Caco-2 (cell line): ENCODE data around the gene RPS25. TPM values are rescaled to one million over a fixed set of nuclear protein-coding genes. Genes with fewer than 3 reads are reported as not detected.
A peak's percentile ranks its signal among the peaks of the same experiment; 100 is the strongest.

ENCODE experiments used
- BruUV-seq: library from RNA; stranded (reverse); fragments of 400-500 nt; replicated peaks from 2 replicates; lab custom pipeline; 2021; lab: Mats Ljungman, UMichigan
- CTCF ChIA-PET: fragments of 300-600 bp; sonication (Branson Sonifier 250); formaldehyde crosslinking; loops from one replicate; lab custom pipeline; 2022; ENCODE audit warnings: antibody characterized with exemption; lab: Charles Lee
- POLR2A ChIA-PET: fragments of 300-600 bp; sonication (Branson Sonifier 250); formaldehyde crosslinking; loops from one replicate; lab custom pipeline; 2022; ENCODE audit warnings: antibody characterized with exemption; lab: Charles Lee
- DNase-seq, 2 experiments: peaks; one replicate each; pipeline versions ENCODE4 v3.0.0 to v3.0.0-alpha.2; 2020 to 2022
- H3K27me3 ChIP-seq: replicated peaks from 2 replicates; pipeline ENCODE4 v1.6.0; 2011; ENCODE audit warnings: low read length; ENCODE audit not compliant: control insufficient read depth, insufficient read depth
- H3K36me3 ChIP-seq: 2 replicates; pipeline ENCODE4 v1.5.1; 2011; ENCODE audit warnings: low read length; ENCODE audit not compliant: control insufficient read depth, insufficient read depth
- H3K4me1 ChIP-seq: fragments of 250-450 bp; sonication (Bioruptor Pico); 2 replicates; pipeline ENCODE4 v1.5.1; 2020; ENCODE audit warnings: mild to moderate bottlenecking
- H3K4me3 ChIP-seq: 2 replicates; pipeline ENCODE4 v1.5.1; 2011; ENCODE audit warnings: low read depth, mild to moderate bottlenecking, control low read depth, low read length
- H3K9me3 ChIP-seq: fragments of 250-450 bp; sonication (Bioruptor Pico); 2 replicates; pipeline ENCODE4 v1.5.1; 2020; ENCODE audit warnings: mild to moderate bottlenecking, moderate library complexity
- H3K27ac Mint-ChIP-seq: one replicate; pipeline ENCODE4 v1.8.0; 2022; ENCODE audit warnings: mixed read lengths; ENCODE audit not compliant: unreplicated experiment
- H3K27me3 Mint-ChIP-seq: one replicate; pipeline ENCODE4 v1.8.0; 2022; ENCODE audit warnings: mixed read lengths; ENCODE audit not compliant: insufficient read depth, unreplicated experiment
- H3K36me3 Mint-ChIP-seq: one replicate; pipeline ENCODE4 v1.8.0; 2022; ENCODE audit warnings: mild to moderate bottlenecking, mixed read lengths; ENCODE audit not compliant: insufficient read depth, unreplicated experiment
- H3K4me1 Mint-ChIP-seq: one replicate; pipeline ENCODE4 v1.8.0; 2022; ENCODE audit warnings: low read depth, mixed read lengths; ENCODE audit not compliant: unreplicated experiment
- H3K4me3 Mint-ChIP-seq: one replicate; pipeline ENCODE4 v1.8.0; 2022; ENCODE audit warnings: mild to moderate bottlenecking, moderate library complexity, mixed read lengths; ENCODE audit not compliant: unreplicated experiment
- H3K9me3 Mint-ChIP-seq: one replicate; pipeline ENCODE4 v1.8.0; 2022; ENCODE audit warnings: mixed read lengths; ENCODE audit not compliant: unreplicated experiment
- intact Hi-C: fragments of 100-400 bp; cut with micrococcal nuclease; formaldehyde crosslinking; loops from one replicate; pipeline ENCODE4 v1.10.0; 2022; ENCODE audit not compliant: unreplicated experiment
- total RNA-seq: library from RNA; stranded (reverse); gene quantifications from 2 replicates; pipeline ENCODE4 v1.2.3, GENCODE V29; 2022
- TF ChIP-seq, protein P1 (sequence below), 2 experiments: fragments of 200-600 bp in 1 of 2; IDR thresholded peaks; 1 replicate in 1 of 2; 2 replicates in 1 of 2; pipeline versions ENCODE4 v1.5.1 to v1.8.0; 2011 to 2022; ENCODE audit warnings: antibody characterized with exemption in 1 of 2, control low read depth in 1 of 2, inconsistent platforms in 1 of 2, low read depth in 1 of 2, low read length in 1 of 2, mild to moderate bottlenecking in 1 of 2, moderate library complexity in 1 of 2; ENCODE audit not compliant: insufficient read depth in 1 of 2, severe bottlenecking in 1 of 2, unreplicated experiment in 1 of 2

Gene RPS25
- total RNA-seq, 1 experiment from 2014 or later: 1,811 TPM

DNA sequence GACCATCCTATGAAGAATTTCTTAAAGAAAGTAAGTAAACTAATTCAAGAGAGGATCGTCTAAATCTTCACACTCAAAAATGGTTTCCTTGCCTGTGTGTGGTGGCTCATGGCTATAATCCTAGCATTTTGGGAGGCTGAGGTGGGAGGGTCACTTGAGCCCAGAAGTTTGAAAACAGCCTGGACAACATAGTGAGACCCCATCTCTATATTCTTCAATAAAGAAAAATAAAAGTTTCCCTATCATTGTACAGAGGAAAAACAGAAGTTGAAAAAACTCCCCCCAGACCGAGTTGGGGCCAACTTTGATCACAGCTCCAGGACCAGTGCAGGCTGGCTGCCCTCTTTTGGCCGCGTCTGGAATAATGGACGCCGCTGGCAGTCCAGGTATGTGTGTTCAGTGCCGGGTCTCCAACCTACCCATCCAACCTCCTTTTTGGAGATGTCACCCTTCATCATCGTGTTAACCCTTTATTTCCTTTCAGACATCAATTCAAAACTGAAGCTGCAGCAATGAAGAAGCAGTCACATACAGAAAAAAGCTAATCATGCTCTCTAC lies 3.0 kb downstream of the RPS25 start:
- no peaks in the 10 kb centered on the region for H3K9me3 Mint-ChIP-seq
- ChIA-PET CTCF (interaction anchor here (0.6 to 2.2 kb wide), 2 partner anchors 15 to 175 kb away, joined by 3 to 5 read pairs; no protein-coding TSS in a partner anchor), POLR2A (interaction anchor here (0.6 to 1.8 kb wide), 8 partner anchors 14 to 87 kb away, joined by 3 to 11 read pairs (median 4); partner anchors contain the start of genes CENATAC, DPAGT1 and HMBS)
- Histone ChIP-seq H3K4me3 (no peak overlapping the region), H3K27me3 (no peaks in the 10 kb centered on the region), H3K36me3 (peaks cover 13% of the 10 kb centered on the region), H3K9me3 (no peaks in the 10 kb centered on the region), H3K4me1 (peaks cover 24% of the 10 kb centered on the region)
- H3K27me3 Mint-ChIP-seq: no peaks in the 10 kb centered on the region
- TF ChIP-seq, protein P1, sequence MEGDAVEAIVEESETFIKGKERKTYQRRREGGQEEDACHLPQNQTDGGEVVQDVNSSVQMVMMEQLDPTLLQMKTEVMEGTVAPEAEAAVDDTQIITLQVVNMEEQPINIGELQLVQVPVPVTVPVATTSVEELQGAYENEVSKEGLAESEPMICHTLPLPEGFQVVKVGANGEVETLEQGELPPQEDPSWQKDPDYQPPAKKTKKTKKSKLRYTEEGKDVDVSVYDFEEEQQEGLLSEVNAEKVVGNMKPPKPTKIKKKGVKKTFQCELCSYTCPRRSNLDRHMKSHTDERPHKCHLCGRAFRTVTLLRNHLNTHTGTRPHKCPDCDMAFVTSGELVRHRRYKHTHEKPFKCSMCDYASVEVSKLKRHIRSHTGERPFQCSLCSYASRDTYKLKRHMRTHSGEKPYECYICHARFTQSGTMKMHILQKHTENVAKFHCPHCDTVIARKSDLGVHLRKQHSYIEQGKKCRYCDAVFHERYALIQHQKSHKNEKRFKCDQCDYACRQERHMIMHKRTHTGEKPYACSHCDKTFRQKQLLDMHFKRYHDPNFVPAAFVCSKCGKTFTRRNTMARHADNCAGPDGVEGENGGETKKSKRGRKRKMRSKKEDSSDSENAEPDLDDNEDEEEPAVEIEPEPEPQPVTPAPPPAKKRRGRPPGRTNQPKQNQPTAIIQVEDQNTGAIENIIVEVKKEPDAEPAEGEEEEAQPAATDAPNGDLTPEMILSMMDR (IDR thresholded peaks at IDR 0.05; ENCODE audit: insufficient read depth in 1 of 2, low read depth in 1 of 2, low read length in 1 of 2, severe bottlenecking in 1 of 2, unreplicated experiment in 1 of 2): peak; percentile 47 to 55
- no TSS peak for BruUV-seq
- H3K4me1 Mint-ChIP-seq: peaks cover 10% of the 10 kb centered on the region
- peaks cover 95% of the 10 kb centered on the region for H3K36me3 Mint-ChIP-seq
- peak in 1 of 2 experiments; percentile 75 for DNase-seq
- H3K27ac Mint-ChIP-seq: peak overlapping the region; percentile 67
- H3K4me3 Mint-ChIP-seq: peak overlapping the region; percentile 36
- intact Hi-C loops: no loop called here

GRCh38 chr11:119014209-119014924 lies 3.8 kb downstream of the RPS25 start:
- Histone ChIP-seq H3K36me3 (peaks cover 12% of the 10 kb centered on the region), H3K4me1 (peaks cover 18% of the 10 kb centered on the region), H3K4me3 (no peak overlapping the region), H3K9me3 (no peaks in the 10 kb centered on the region), H3K27me3 (no peaks in the 10 kb centered on the region)
- intact Hi-C loops: no loop called here
- TF ChIP-seq, protein P1 (IDR thresholded peaks at IDR 0.05; ENCODE audit: insufficient read depth in 1 of 2, low read depth in 1 of 2, low read length in 1 of 2, severe bottlenecking in 1 of 2, unreplicated experiment in 1 of 2): no peak
- Mint-ChIP-seq H3K36me3 (peaks cover 95% of the 10 kb centered on the region), H3K27me3 (no peaks in the 10 kb centered on the region), H3K27ac (no peak overlapping the region), H3K9me3 (no peaks in the 10 kb centered on the region), H3K4me1 (peaks cover 6% of the 10 kb centered on the region), H3K4me3 (no peak overlapping the region)
- DNase-seq: no peak
- ChIA-PET POLR2A (interaction anchor here (0.6 to 1.8 kb wide), 7 partner anchors 15 to 171 kb away, joined by 3 to 11 read pairs (median 5); partner anchors contain the start of genes CENATAC, HMBS and NHERF4), CTCF (interaction anchor here (0.6 to 2.2 kb wide), 3 partner anchors 15 to 176 kb away, joined by 3 to 5 read pairs (median 3); no protein-coding TSS in a partner anchor)
- no TSS peak for BruUV-seq

DNA sequence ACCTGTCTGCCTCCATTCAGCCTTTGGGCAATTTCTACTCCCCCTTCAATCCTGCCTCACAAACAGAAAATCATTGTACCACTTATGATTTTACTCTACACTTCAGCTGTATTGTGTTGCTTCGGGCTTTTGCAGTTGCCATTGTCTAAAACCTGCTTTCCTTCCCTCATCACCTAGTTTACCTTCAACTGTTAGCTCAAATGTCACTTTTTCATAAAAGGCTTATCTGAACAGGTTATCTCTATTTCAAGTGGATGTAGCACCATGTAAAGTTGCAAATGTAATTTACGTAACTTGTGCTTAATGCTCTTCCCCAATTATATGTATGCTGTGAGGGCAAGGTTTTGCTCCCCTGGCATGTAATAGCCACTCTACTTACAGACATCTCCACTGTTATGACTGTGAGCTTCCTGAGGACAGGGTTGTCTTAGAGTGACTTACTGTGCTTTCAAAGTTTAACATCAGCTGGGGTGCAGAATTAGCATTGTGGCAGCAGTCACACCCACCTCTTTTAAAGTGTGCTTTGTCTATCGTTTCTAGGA lies 5.4 kb downstream of the RPS25 start:
- TF ChIP-seq, protein P1 (IDR thresholded peaks at IDR 0.05; ENCODE audit: insufficient read depth in 1 of 2, low read depth in 1 of 2, low read length in 1 of 2, severe bottlenecking in 1 of 2, unreplicated experiment in 1 of 2): no peak
- peaks cover 95% of the 10 kb centered on the region for H3K36me3 Mint-ChIP-seq

More for the DNA sequence above, 5.4 kb downstream of the RPS25 start:
- Histone ChIP-seq H3K9me3 (no peaks in the 10 kb centered on the region), H3K36me3 (peaks cover 12% of the 10 kb centered on the region), H3K27me3 (no peaks in the 10 kb centered on the region), H3K4me1 (peaks cover 18% of the 10 kb centered on the region), H3K4me3 (no peak overlapping the region)
- Mint-ChIP-seq H3K4me3 (no peak overlapping the region), H3K27me3 (no peaks in the 10 kb centered on the region), H3K4me1 (peaks cover 6% of the 10 kb centered on the region), H3K9me3 (no peaks in the 10 kb centered on the region), H3K27ac (peak overlapping the region; percentile 11)
- CTCF ChIA-PET: interaction anchor here (1.3 kb wide), 1 partner anchor 101 kb away, joined by 3 read pairs; no protein-coding TSS in a partner anchor
- no peak for DNase-seq
- BruUV-seq: no TSS peak
- intact Hi-C loops: no loop called here
- POLR2A ChIA-PET: interaction anchor here (0.5 kb wide), 2 partner anchors 44 to 111 kb away, joined by 5 read pairs; no protein-coding TSS in a partner anchor
